Hepatocyte (in vitro differentiated cells): Measurements from ENCODE around the gene CMKLR1. TPM values are rescaled to one million over a fixed set of nuclear protein-coding genes. Genes with fewer than 3 reads are reported as not detected.

Source experiments
- DNase-seq: peaks from one replicate; pipeline ENCODE4 v3.0.0-alpha.2; 2016; ENCODE audit warnings: low spot score
- H2AFZ ChIP-seq: fragments of 200-600 bp; sonication (generic); 2 replicates; pipeline ENCODE4 v1.6.0; 2016; ENCODE audit warnings: antibody characterized with exemption, mild to moderate bottlenecking
- H3K27ac ChIP-seq: fragments of 200-600 bp; sonication (generic); 2 replicates; pipeline ENCODE4 v1.5.1; 2016; ENCODE audit warnings: mild to moderate bottlenecking
- H3K27me3 ChIP-seq: fragments of 200-600 bp; sonication (generic); 2 replicates; pipeline ENCODE4 v1.6.1; 2016
- H3K36me3 ChIP-seq: fragments of 200-600 bp; sonication (generic); replicated peaks from 2 replicates; pipeline ENCODE4 v1.5.1; 2016; ENCODE audit warnings: low read depth; ENCODE audit not compliant: insufficient read depth
- H3K4me1 ChIP-seq: fragments of 200-600 bp; sonication (generic); 2 replicates; pipeline ENCODE4 v1.5.1; 2016; ENCODE audit warnings: mild to moderate bottlenecking, moderate library complexity; ENCODE audit not compliant: insufficient read depth
- H3K4me2 ChIP-seq: fragments of 200-600 bp; sonication (generic); 2 replicates; pipeline ENCODE4 v1.6.0; 2016
- H3K4me3 ChIP-seq: fragments of 200-600 bp; sonication (generic); 2 replicates; pipeline ENCODE4 v1.5.1; 2016; ENCODE audit warnings: mild to moderate bottlenecking
- H3K79me2 ChIP-seq: fragments of 200-600 bp; sonication (generic); 2 replicates; pipeline ENCODE4 v1.6.0; 2017; ENCODE audit warnings: mild to moderate bottlenecking
- H3K9me2 ChIP-seq: fragments of 200-600 bp; sonication (generic); replicated peaks from 2 replicates; pipeline ENCODE4 v1.6.0; 2017; ENCODE audit warnings: mild to moderate bottlenecking; ENCODE audit not compliant: insufficient read depth
- H3K9me3 ChIP-seq: fragments of 200-600 bp; sonication (generic); 2 replicates; pipeline ENCODE4 v1.5.1; 2016; ENCODE audit warnings: low read depth, mild to moderate bottlenecking
- H4K20me1 ChIP-seq: fragments of 200-600 bp; sonication (generic); 2 replicates; pipeline ENCODE4 v1.6.0; 2016; ENCODE audit warnings: mild to moderate bottlenecking; ENCODE audit not compliant: insufficient read depth, poor library complexity, severe bottlenecking
- EZH2 ChIP-seq: fragments of 200-600 bp; sonication (generic); IDR thresholded peaks from 2 replicates; pipeline ENCODE4 v1.6.1; 2016; ENCODE audit warnings: antibody characterized with exemption, mild to moderate bottlenecking, borderline replicate concordance
- EZH2phosphoT487 ChIP-seq: fragments of 200-600 bp; sonication (generic); IDR thresholded peaks from one replicate; pipeline ENCODE4 v1.6.1; 2018; ENCODE audit warnings: antibody characterized with exemption, mild to moderate bottlenecking, low read depth, moderate library complexity; ENCODE audit not compliant: unreplicated experiment, severe bottlenecking
- WGBS: methylation state at CpG from one replicate; pipeline ENCODE4 v1.1.6; 2016; ENCODE audit warnings: low lambda C conversion rate; ENCODE audit errors: missing lambda C conversion rate; 5-methylcytosine and 5-hydroxymethylcytosine counted together
- polyA plus RNA-seq: library from polyadenylated mRNA; unstranded; fragments of >200 nt; fragmentation: Nextera tagmentation; extraction: Ambion mirVana; gene quantifications from 2 replicates; pipeline ENCODE4 v1.2.1, GENCODE V29; 2016
- total RNA-seq: library from RNA; depleted of rRNA; stranded (reverse); fragments of >200 nt; gene quantifications from 2 replicates; pipeline ENCODE4 v1.2.3, GENCODE V29; 2014
- TF ChIP-seq, protein P1 (sequence below): fragments of 200-600 bp; sonication (generic); IDR thresholded peaks from 2 replicates; pipeline ENCODE4 v1.5.1; 2016; ENCODE audit warnings: antibody characterized with exemption, mild to moderate bottlenecking; ENCODE audit not compliant: poor library complexity

Gene CMKLR1
- total and polyA plus RNA-seq, 2 experiments from 2014 or later, result 2.2 to 3.1 TPM

- no peaks in the 10 kb centered on the region for H3K79me2 ChIP-seq
- no peak overlapping the region for H2AFZ ChIP-seq
- H4K20me1 ChIP-seq, result no peaks in the 10 kb centered on the region
- H3K27ac ChIP-seq, result no peak overlapping the region
- 81% methylated on average over 6 of the region's 6 CpGs for WGBS
- no peak for DNase-seq
- H3K36me3 ChIP-seq, result no peaks in the 10 kb centered on the region
- H3K27me3 ChIP-seq, result no peaks in the 10 kb centered on the region
- no peaks in the 10 kb centered on the region for H3K9me3 ChIP-seq
- peaks cover 21% of the 10 kb centered on the region for H3K4me1 ChIP-seq
- H3K9me2 ChIP-seq, result no peaks in the 10 kb centered on the region
- no peak overlapping the region for H3K4me2 ChIP-seq
- H3K4me3 ChIP-seq, result no peak overlapping the region
- no peak for TF ChIP-seq EZH2
- no peak for TF ChIP-seq EZH2phosphoT487
Measured at GRCh38 chr12:108298761-108299275, 40.3 kb downstream of the CMKLR1 start.

GRCh38 chr12:108297895-108298760 is 41.0 kb downstream of the CMKLR1 start:
- TF ChIP-seq, protein P1, sequence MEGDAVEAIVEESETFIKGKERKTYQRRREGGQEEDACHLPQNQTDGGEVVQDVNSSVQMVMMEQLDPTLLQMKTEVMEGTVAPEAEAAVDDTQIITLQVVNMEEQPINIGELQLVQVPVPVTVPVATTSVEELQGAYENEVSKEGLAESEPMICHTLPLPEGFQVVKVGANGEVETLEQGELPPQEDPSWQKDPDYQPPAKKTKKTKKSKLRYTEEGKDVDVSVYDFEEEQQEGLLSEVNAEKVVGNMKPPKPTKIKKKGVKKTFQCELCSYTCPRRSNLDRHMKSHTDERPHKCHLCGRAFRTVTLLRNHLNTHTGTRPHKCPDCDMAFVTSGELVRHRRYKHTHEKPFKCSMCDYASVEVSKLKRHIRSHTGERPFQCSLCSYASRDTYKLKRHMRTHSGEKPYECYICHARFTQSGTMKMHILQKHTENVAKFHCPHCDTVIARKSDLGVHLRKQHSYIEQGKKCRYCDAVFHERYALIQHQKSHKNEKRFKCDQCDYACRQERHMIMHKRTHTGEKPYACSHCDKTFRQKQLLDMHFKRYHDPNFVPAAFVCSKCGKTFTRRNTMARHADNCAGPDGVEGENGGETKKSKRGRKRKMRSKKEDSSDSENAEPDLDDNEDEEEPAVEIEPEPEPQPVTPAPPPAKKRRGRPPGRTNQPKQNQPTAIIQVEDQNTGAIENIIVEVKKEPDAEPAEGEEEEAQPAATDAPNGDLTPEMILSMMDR, result no peak
- Histone ChIP-seq H3K36me3 (no peaks in the 10 kb centered on the region), H3K4me3 (no peak overlapping the region), H2AFZ (no peak overlapping the region), H4K20me1 (no peaks in the 10 kb centered on the region), H3K4me1 (peaks cover 14% of the 10 kb centered on the region), H3K79me2 (no peaks in the 10 kb centered on the region), H3K9me3 (no peaks in the 10 kb centered on the region), H3K4me2 (no peak overlapping the region), H3K27ac (no peak overlapping the region), H3K27me3 (no peaks in the 10 kb centered on the region), H3K9me2 (no peaks in the 10 kb centered on the region)
- DNase-seq, result no peak
- WGBS, result 82% methylated on average over 6 of the region's 6 CpGs

GRCh38 chr12:108297424-108297823 is 41.7 kb downstream of the CMKLR1 start:
- Histone ChIP-seq H3K4me2 (no peak overlapping the region), H3K4me1 (peaks cover 7% of the 10 kb centered on the region), H2AFZ (no peak overlapping the region), H4K20me1 (no peaks in the 10 kb centered on the region), H3K27me3 (no peaks in the 10 kb centered on the region), H3K9me2 (no peaks in the 10 kb centered on the region), H3K9me3 (no peaks in the 10 kb centered on the region), H3K27ac (no peak overlapping the region), H3K36me3 (no peaks in the 10 kb centered on the region), H3K79me2 (no peaks in the 10 kb centered on the region), H3K4me3 (no peak overlapping the region)
- no peak for DNase-seq
- TF ChIP-seq EZH2 (no peak), EZH2phosphoT487 (no peak)
- TF ChIP-seq, protein P1, result no peak
- 89% methylated on average over 2 of the region's 2 CpGs for WGBS

GRCh38 chr12:108296945-108297344 is 42.2 kb downstream of the CMKLR1 start:
- Histone ChIP-seq H3K9me3 (no peaks in the 10 kb centered on the region), H3K4me3 (no peak overlapping the region), H2AFZ (no peak overlapping the region), H3K9me2 (no peaks in the 10 kb centered on the region), H3K4me2 (no peak overlapping the region), H3K79me2 (no peaks in the 10 kb centered on the region), H3K36me3 (no peaks in the 10 kb centered on the region), H3K27me3 (no peaks in the 10 kb centered on the region), H4K20me1 (no peaks in the 10 kb centered on the region), H3K27ac (no peak overlapping the region), H3K4me1 (peaks cover 2% of the 10 kb centered on the region)
- no peak for DNase-seq
- WGBS, result 86% methylated on average over 3 of the region's 3 CpGs
- TF ChIP-seq EZH2 (no peak), EZH2phosphoT487 (no peak)
- TF ChIP-seq, protein P1, result no peak
